ENCODE results near the gene RAD51B. TPM values are rescaled to one million over a fixed set of nuclear protein-coding genes. Genes with fewer than 3 reads are reported as not detected.
"Not testable (repeated sequence)": the region's sequence is repeated elsewhere in the genome, so short reads cannot be mapped to it uniquely, and the experiment has no call there.

Gene RAD51B
- total RNA-seq, 1 experiment from 2014 or later, result 14.2 TPM

- ATAC-seq (no peak), DNase-seq (ENCODE audit: low spot score) (no peak)
- TF ChIP-seq ATF2 (CRISPR knock-in tag; IDR thresholded peaks at IDR 0.05; ENCODE audit: borderline replicate concordance, low read depth), result no peak
- no peak for TF ChIP-seq ZBTB21 (CRISPR knock-in tag; IDR thresholded peaks at IDR 0.05; ENCODE audit: borderline replicate concordance)
- TF ChIP-seq CREM (CRISPR knock-in tag; IDR thresholded peaks at IDR 0.05), result no peak
- no peak for TF ChIP-seq CREB1 (CRISPR knock-in tag; IDR thresholded peaks at IDR 0.05)
- TF ChIP-seq TP53 (CRISPR knock-in tag; IDR thresholded peaks at IDR 0.05), result no peak
- H3K27ac Mint-ChIP-seq, result no peak overlapping the region
- H3K4me1 Mint-ChIP-seq, result peaks cover 24% of the 10 kb centered on the region
- H3K4me3 Mint-ChIP-seq, result no peak overlapping the region
- ChIA-PET CTCF (interaction anchor here (1.3 kb wide), 1 partner anchor 96 kb away, joined by 3 read pairs; no protein-coding TSS in a partner anchor), POLR2A (no interaction called here)
- no peaks in the 10 kb centered on the region for H3K36me3 Mint-ChIP-seq
- 0 out of 2 replicates have a peak, but pooled peaks cover 3% of the 10 kb centered on the region for H3K27me3 Mint-ChIP-seq (ENCODE audit: low read depth)
- H3K9me3 Mint-ChIP-seq, result 0 out of 2 replicates have a peak, but pooled peaks cover 4% of the 10 kb centered on the region
Measured at GRCh38 chr14:68661226-68662225, 841.9 kb downstream of the RAD51B start.

- POLR2A ChIA-PET, result no interaction called here
- Mint-ChIP-seq H3K27me3 (ENCODE audit: low read depth) (0 out of 2 replicates have a peak, but pooled peaks cover 3% of the 10 kb centered on the region), H3K27ac (no peak overlapping the region), H3K4me3 (no peak overlapping the region), H3K4me1 (peaks cover 24% of the 10 kb centered on the region), H3K9me3 (0 out of 2 replicates have a peak, but pooled peaks cover 4% of the 10 kb centered on the region), H3K36me3 (no peaks in the 10 kb centered on the region)
- no peak for DNase-seq (ENCODE audit: low spot score)
- ATAC-seq, result no peak
- TF ChIP-seq HMGXB4 (CRISPR knock-in tag; IDR thresholded peaks at IDR 0.05) (no peak), IRF2 (CRISPR knock-in tag; IDR thresholded peaks at IDR 0.05; ENCODE audit: borderline replicate concordance, low read depth) (no peak), KAT7 (CRISPR knock-in tag; IDR thresholded peaks at IDR 0.05; ENCODE audit: borderline replicate concordance) (no peak), NFATC4 (CRISPR knock-in tag; IDR thresholded peaks at IDR 0.05) (no peak), ZNF263 (CRISPR knock-in tag; IDR thresholded peaks at IDR 0.05; ENCODE audit: low read depth) (no peak), TP53 (CRISPR knock-in tag; IDR thresholded peaks at IDR 0.05) (no peak), ZNF416 (CRISPR knock-in tag; IDR thresholded peaks at IDR 0.05) (no peak), ZNF512 (CRISPR knock-in tag; IDR thresholded peaks at IDR 0.05; ENCODE audit: borderline replicate concordance) (no peak), ATF2 (CRISPR knock-in tag; IDR thresholded peaks at IDR 0.05; ENCODE audit: borderline replicate concordance, low read depth) (no peak), ZNF671 (CRISPR knock-in tag; IDR thresholded peaks at IDR 0.05) (no peak), SOX15 (CRISPR knock-in tag; IDR thresholded peaks at IDR 0.05) (no peak), ZNF232 (CRISPR knock-in tag; IDR thresholded peaks at IDR 0.05) (no peak), HMGA2 (CRISPR knock-in tag; IDR thresholded peaks at IDR 0.05) (no peak), JAZF1 (CRISPR knock-in tag; IDR thresholded peaks at IDR 0.05) (no peak), NR1H2 (CRISPR knock-in tag; IDR thresholded peaks at IDR 0.05) (no peak), TEAD4 (CRISPR knock-in tag; IDR thresholded peaks at IDR 0.05) (no peak), ZSCAN18 (CRISPR knock-in tag; IDR thresholded peaks at IDR 0.05) (no peak), GTF2I (CRISPR knock-in tag; conservative IDR thresholded peaks at IDR 0.05) (no peak), ZNF121 (CRISPR knock-in tag; IDR thresholded peaks at IDR 0.05) (no peak), ESRRA (CRISPR knock-in tag; IDR thresholded peaks at IDR 0.05; ENCODE audit: borderline replicate concordance) (no peak)
- CTCF ChIA-PET, result no interaction called here
Measured at GRCh38 chr14:68662392-68662791, 842.8 kb downstream of the RAD51B start.

GRCh38 chr14:68662826-68663225 is 843.2 kb downstream of the RAD51B start:
- ATAC-seq; DNase-seq (ENCODE audit: low spot score); H3K27ac Mint-ChIP-seq; H3K4me3 Mint-ChIP-seq; H3K9me3 Mint-ChIP-seq; POLR2A ChIA-PET; H3K36me3 Mint-ChIP-seq; H3K27me3 Mint-ChIP-seq (ENCODE audit: low read depth); CTCF ChIA-PET: not testable (repeated sequence)
- H3K4me1 Mint-ChIP-seq, result peaks cover 24% of the 10 kb centered on the region
